Measurements from ENCODE around the gene MAPKAP1. TPM values are rescaled to one million over a fixed set of nuclear protein-coding genes. Genes with fewer than 3 reads are reported as not detected.

Gene MAPKAP1
- total and polyA plus RNA-seq, 2 experiments from 2014 or later, result 68.4 to 98.5 TPM

- no peaks in the 10 kb centered on the region for H3K79me2 ChIP-seq (replicated peaks; ENCODE audit: insufficient read depth)
- Mint-ChIP-seq H3K4me1 (peaks cover 12% of the 10 kb centered on the region), H3K27ac (no peak overlapping the region), H3K4me3 (peak overlapping the region; percentile 63), H3K9me3 (no peaks in the 10 kb centered on the region; the same call in 2 of the 3 replicates), H3K36me3 (ENCODE audit: low read depth) (no peaks in the 10 kb centered on the region), H3K27me3 (ENCODE audit: insufficient read depth, low read depth, poor library complexity) (peaks cover 20% of the 10 kb centered on the region)
- H3K4me1 ChIP-seq (ENCODE audit: insufficient read depth), result no peaks in the 10 kb centered on the region
- H3K27ac ChIP-seq (ENCODE audit: low read depth), result no peak overlapping the region
- DNase-seq (ENCODE audit: low spot score) (peak; percentile 90), ATAC-seq (peak; percentile 85)
- H4K20me1 ChIP-seq (replicated peaks; ENCODE audit: insufficient read depth), result no peaks in the 10 kb centered on the region
- peaks cover 10% of the 10 kb centered on the region; the same call in 1 of the 2 replicates for H3K27me3 ChIP-seq (ENCODE audit: insufficient read depth)
- H3K9me2 ChIP-seq (ENCODE audit: insufficient read depth), result no peaks in the 10 kb centered on the region
- peak overlapping the region; percentile 67 for H3K4me3 ChIP-seq
- 0 out of 2 replicates have a peak, but pooled peaks cover 7% of the 10 kb centered on the region for H3F3A ChIP-seq (replicated peaks; ENCODE audit: low read depth)
- H2AFZ ChIP-seq, result peak overlapping the region; percentile 98
- TF ChIP-seq STAT1 (IDR thresholded peaks at IDR 0.05; ENCODE audit: unreplicated experiment), result no peak
- TF ChIP-seq ZNF462 (CRISPR knock-in tag; IDR thresholded peaks at IDR 0.05), result no peak
- TF ChIP-seq POLR2AphosphoS5 (IDR thresholded peaks at IDR 0.05; ENCODE audit: low read depth), result no peak
- no peak for TF ChIP-seq ETS1 (IDR thresholded peaks at IDR 0.05)
- no peak for TF ChIP-seq NANOG (IDR thresholded peaks at IDR 0.05; ENCODE audit: borderline replicate concordance)
- TF ChIP-seq CTCF (conservative IDR thresholded peaks at IDR 0.05; ENCODE audit: low read depth in 2 of 2), result peak; percentile 68 to 90
- no peak for TF ChIP-seq EZH2 (IDR thresholded peaks at IDR 0.05; ENCODE audit: low read depth, unreplicated experiment)
- no peak for TF ChIP-seq JUNB (IDR thresholded peaks at IDR 0.05; ENCODE audit: unreplicated experiment)
- TF ChIP-seq REST (IDR thresholded peaks at IDR 0.05; ENCODE audit: unreplicated experiment), result peak; percentile 9
- TF ChIP-seq ZNF114 (CRISPR knock-in tag; IDR thresholded peaks at IDR 0.05), result no peak
- TF ChIP-seq CREB1 (CRISPR knock-in tag; IDR thresholded peaks at IDR 0.05; ENCODE audit: low read depth), result no peak
- TF ChIP-seq ZNF331 (CRISPR knock-in tag; IDR thresholded peaks at IDR 0.05; ENCODE audit: low read depth), result no peak
- TF ChIP-seq EZH2phosphoT487 (IDR thresholded peaks at IDR 0.05; ENCODE audit: unreplicated experiment), result no peak
- H3K36me3 ChIP-seq (ENCODE audit: insufficient read depth), result no peaks in the 10 kb centered on the region
- peak overlapping the region; percentile 78 for H3K4me2 ChIP-seq
These were observed 298.8 kb downstream of the MAPKAP1 start for GRCh38 chr9:125407974-125408900.

Data from GM23338 (cell line).